Measurements from ENCODE around the gene SCN1B. TPM values are rescaled to one million over a fixed set of nuclear protein-coding genes. Genes with fewer than 3 reads are reported as not detected.

Gene SCN1B
- 9.5 and 10.3 TPM in 2 replicates for total RNA-seq

GRCh38 chr19:35030257-35031071 is at the start of gene SCN1B:
Gene SCN1B, plus strand, starts transcription at chr19:35030470. Its CDS starts 351 bp downstream, at chr19:35030821.

GRCh38 chr19:34999498-35000337 is 30.6 kb upstream of the SCN1B start, which contains the start of gene GRAMD1A:
Gene GRAMD1A, plus strand, starts transcription at chr19:35000323. Its CDS starts 156 bp downstream, at chr19:35000479.

GRCh38 chr19:35041548-35042055 is 11.3 kb downstream of the SCN1B start, which contains the start of gene HPN:
Gene HPN, plus strand, starts transcription at chr19:35041721. Its CDS starts 786 bp downstream, at chr19:35042507.

Other genes with a start within 250 kb of the SCN1B start
- gene ZNF30, start 103.6 kb upstream of the SCN1B start, total RNA-seq, result 3.9 and 5.1 TPM in 2 replicates
- 40.2 and 51.6 TPM in 2 replicates for gene ZNF792, start 66.2 kb upstream of the SCN1B start, total RNA-seq
- gene GRAMD1A, start 30.1 kb upstream of the SCN1B start, total RNA-seq, result 50.8 and 76.4 TPM in 2 replicates
- not detected in 2 replicates for gene HPN, start 11.3 kb downstream of the SCN1B start, total RNA-seq
- not detected in 2 replicates for gene FXYD3, start 85.4 kb downstream of the SCN1B start, total RNA-seq
- 0.10 TPM in 1 of 2 replicates, not detected in the other for gene LGI4, start 104.6 kb downstream of the SCN1B start, total RNA-seq
- gene FXYD1, start 108.4 kb downstream of the SCN1B start, total RNA-seq, result 0.65 TPM in 1 of 2 replicates, not detected in the other
- gene FXYD7, start 112.8 kb downstream of the SCN1B start, total RNA-seq, result not detected in 2 replicates
- 54.5 and 62.1 TPM in 2 replicates for gene FXYD5, start 124.3 kb downstream of the SCN1B start, total RNA-seq
- not detected in 2 replicates for gene FAM187B, start 198.3 kb downstream of the SCN1B start, total RNA-seq
- 0.29 and 0.65 TPM in 2 replicates for gene LSR, start 218.5 kb downstream of the SCN1B start, total RNA-seq
- 55.1 and 55.2 TPM in 2 replicates for gene USF2, start 238.5 kb downstream of the SCN1B start, total RNA-seq